Chondrocyte (in vitro differentiated cells): Measurements from ENCODE around the gene CNNM3. TPM values are rescaled to one million over a fixed set of nuclear protein-coding genes. Genes with fewer than 3 reads are reported as not detected.

Experiments used
- DNase-seq: peaks from one replicate; pipeline ENCODE4 v3.0.0; 2021; ENCODE audit warnings: mixed read lengths, low spot score
- H3K27ac Mint-ChIP-seq: one replicate; pipeline ENCODE4 v1.8.0; 2021; ENCODE audit warnings: mild to moderate bottlenecking, moderate library complexity, mixed read lengths; ENCODE audit not compliant: unreplicated experiment
- H3K27me3 Mint-ChIP-seq: 2 replicates; pipeline ENCODE4 v1.8.0; 2021; ENCODE audit warnings: low read depth, mixed read lengths
- H3K36me3 Mint-ChIP-seq: 2 replicates; pipeline ENCODE4 v1.8.0; 2021; ENCODE audit warnings: low read depth, mixed read lengths
- H3K4me1 Mint-ChIP-seq: 2 replicates; pipeline ENCODE4 v1.8.0; 2021; ENCODE audit warnings: low read depth, mild to moderate bottlenecking, mixed read lengths
- H3K4me3 Mint-ChIP-seq: one replicate; pipeline ENCODE4 v1.8.0; 2021; ENCODE audit warnings: mild to moderate bottlenecking, moderate library complexity, mixed read lengths; ENCODE audit not compliant: unreplicated experiment
- H3K9me3 Mint-ChIP-seq: 2 replicates; pipeline ENCODE4 v1.8.0; 2021; ENCODE audit warnings: low read depth, mixed read lengths
- CTCF ChIP-seq: fragments of 200-600 bp; sonication (generic); IDR thresholded peaks from 2 replicates; pipeline ENCODE4 v1.5.0; 2021; ENCODE audit warnings: antibody characterized with exemption, mild to moderate bottlenecking, moderate library complexity
- total RNA-seq: library from RNA; stranded (reverse); gene quantifications from 3 replicates; pipeline ENCODE4 v1.2.1, GENCODE V29; 2021

Gene CNNM3
- total RNA-seq, 1 donor from 2014 or later: 10.4 TPM

- no peak for DNase-seq
- Mint-ChIP-seq H3K4me3 (no peak overlapping the region), H3K4me1 (peaks cover 14% of the 10 kb centered on the region), H3K27ac (no peak overlapping the region), H3K27me3 (no peaks in the 10 kb centered on the region), H3K36me3 (no peaks in the 10 kb centered on the region), H3K9me3 (no peaks in the 10 kb centered on the region)
- TF ChIP-seq CTCF: no peak
Observed at GRCh38 chr2:96823198-96823597, 7.1 kb downstream of the CNNM3 start.

- no peak for TF ChIP-seq CTCF
- DNase-seq: no peak
- H3K4me3 Mint-ChIP-seq: no peak overlapping the region
- H3K4me1 Mint-ChIP-seq: peaks cover 10% of the 10 kb centered on the region
- H3K36me3 Mint-ChIP-seq: peaks cover 6% of the 10 kb centered on the region
- no peaks in the 10 kb centered on the region for H3K9me3 Mint-ChIP-seq
- H3K27ac Mint-ChIP-seq: no peak overlapping the region
- no peaks in the 10 kb centered on the region for H3K27me3 Mint-ChIP-seq
Observed at GRCh38 chr2:96824079-96824870, 8.2 kb downstream of the CNNM3 start.

- peaks cover 11% of the 10 kb centered on the region for H3K36me3 Mint-ChIP-seq
- DNase-seq: no peak
- H3K4me3 Mint-ChIP-seq: no peak overlapping the region
- no peaks in the 10 kb centered on the region for H3K27me3 Mint-ChIP-seq
- H3K27ac Mint-ChIP-seq: no peak overlapping the region
- no peak for TF ChIP-seq CTCF
- H3K4me1 Mint-ChIP-seq: peaks cover 10% of the 10 kb centered on the region
- no peaks in the 10 kb centered on the region for H3K9me3 Mint-ChIP-seq
Observed at GRCh38 chr2:96825057-96825456, 9.0 kb downstream of the CNNM3 start.

GRCh38 chr2:96826546-96827278 is 10.6 kb downstream of the CNNM3 start:
- Mint-ChIP-seq H3K36me3 (peaks cover 11% of the 10 kb centered on the region), H3K4me3 (no peak overlapping the region), H3K27me3 (no peaks in the 10 kb centered on the region), H3K27ac (no peak overlapping the region), H3K9me3 (no peaks in the 10 kb centered on the region), H3K4me1 (peaks cover 10% of the 10 kb centered on the region)
- no peak for TF ChIP-seq CTCF
- no peak for DNase-seq

- H3K27ac Mint-ChIP-seq: no peak overlapping the region
- no peak for TF ChIP-seq CTCF
- DNase-seq: no peak
- H3K9me3 Mint-ChIP-seq: no peaks in the 10 kb centered on the region
- peaks cover 11% of the 10 kb centered on the region for H3K36me3 Mint-ChIP-seq
- H3K27me3 Mint-ChIP-seq: no peaks in the 10 kb centered on the region
- H3K4me1 Mint-ChIP-seq: peaks cover 21% of the 10 kb centered on the region
- H3K4me3 Mint-ChIP-seq: no peak overlapping the region
Observed at GRCh38 chr2:96828436-96828835, 12.4 kb downstream of the CNNM3 start.
